Activated B cell treated with CpG ODN at 0.5 μM for 24 hours (primary cell): ENCODE data around the gene PIK3R2. TPM values are rescaled to one million over a fixed set of nuclear protein-coding genes. Genes with fewer than 3 reads are reported as not detected.

ENCODE experiments used
- ATAC-seq: fragments of 200-7000 bp; cut with Tn5 transposase; one replicate; pipeline ENCODE4 v1.10.0; 2021; ENCODE audit warnings: low read depth, mild to moderate bottlenecking, moderate library complexity
- CTCF ChIA-PET: fragments of 350-600 bp; sonication (Branson Sonifier 250); formaldehyde crosslinking; loops from one replicate; lab custom pipeline; 2021; ENCODE audit warnings: antibody characterized with exemption; lab: Charles Lee
- POLR2A ChIA-PET: fragments of 350-600 bp; sonication (Branson Sonifier 250); formaldehyde crosslinking; loops from one replicate; lab custom pipeline; 2021; ENCODE audit warnings: antibody characterized with exemption; lab: Charles Lee
- DNase-seq: peaks from one replicate; pipeline ENCODE4 v3.0.0; 2022
- H3K27ac Mint-ChIP-seq: one replicate; pipeline ENCODE4 v1.8.0; 2020; ENCODE audit warnings: mixed read lengths
- H3K27me3 Mint-ChIP-seq: one replicate; pipeline ENCODE4 v1.8.0; 2021; ENCODE audit warnings: mixed read lengths
- H3K36me3 Mint-ChIP-seq: one replicate; pipeline ENCODE4 v1.8.0; 2021; ENCODE audit warnings: low read depth, mixed read lengths
- H3K4me1 Mint-ChIP-seq: one replicate; pipeline ENCODE4 v1.8.0; 2021; ENCODE audit warnings: mixed read lengths
- H3K4me3 Mint-ChIP-seq: one replicate; pipeline ENCODE4 v1.8.0; 2020; ENCODE audit warnings: mild to moderate bottlenecking, mixed read lengths
- H3K9me3 Mint-ChIP-seq: one replicate; pipeline ENCODE4 v1.8.0; 2020; ENCODE audit warnings: mixed read lengths
- intact Hi-C: fragments of 100-400 bp; cut with micrococcal nuclease; formaldehyde crosslinking; loops from one replicate; pipeline ENCODE4 v1.15.1; 2024
- total RNA-seq: library from RNA; stranded (reverse); gene quantifications from 2 replicates; pipeline ENCODE4 v1.2.3, GENCODE V29; 2022
- TF ChIP-seq, protein P1 (sequence below): fragments of 200-600 bp; IDR thresholded peaks from one replicate; pipeline ENCODE4 v1.8.0; 2022; ENCODE audit warnings: antibody characterized with exemption, mild to moderate bottlenecking

The PIK3R2 gene
- total RNA-seq, 1 donor from 2014 or later = 12.7 TPM

DNA sequence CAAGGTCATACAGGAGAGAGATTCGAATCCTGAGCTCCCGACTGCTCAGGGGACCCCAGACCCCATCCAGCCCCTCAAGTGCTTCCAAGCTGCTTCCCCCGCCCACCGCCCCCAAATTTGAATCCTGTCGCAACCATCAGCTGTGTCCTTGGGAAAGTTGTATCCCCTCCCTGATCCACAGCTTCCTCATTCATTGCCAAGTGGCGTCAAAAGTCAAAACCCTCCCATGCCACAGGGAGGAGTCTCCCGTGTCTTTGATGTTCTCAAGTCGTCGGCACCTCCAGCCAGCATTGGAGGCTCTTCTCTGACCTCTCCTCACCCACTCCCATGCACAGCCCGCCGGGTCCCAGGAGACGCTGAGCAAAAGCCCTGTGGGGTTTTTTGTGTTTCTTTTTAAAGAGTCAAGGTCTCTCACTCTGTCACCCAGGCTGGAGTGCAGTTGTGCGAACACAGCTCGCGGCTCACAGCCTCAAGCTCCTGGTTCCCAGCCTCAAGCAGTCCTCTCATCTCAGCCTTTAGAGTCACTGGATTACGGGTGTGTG, 17.8 kb downstream of the PIK3R2 start:
- ChIA-PET POLR2A (interaction anchor here (0.5 to 11.9 kb wide), 24 partner anchors 10 to 751 kb away, joined by 3 to 437 read pairs (median 5); partner anchors contain the start of genes JUND, MPV17L2, PIK3R2 and RAB3A), CTCF (interaction anchor here (0.7 to 1.7 kb wide), 9 partner anchors 9 to 218 kb away, joined by 3 to 11 read pairs (median 3); no protein-coding TSS in a partner anchor)
- Mint-ChIP-seq H3K27me3 (no peaks in the 10 kb centered on the region), H3K27ac (peak overlapping the region; percentile 92), H3K36me3 (peaks cover 42% of the 10 kb centered on the region), H3K4me3 (peak overlapping the region; percentile 75), H3K9me3 (no peaks in the 10 kb centered on the region), H3K4me1 (peaks cover 74% of the 10 kb centered on the region)
- intact Hi-C loops = loop anchor here (5.0 to 10.0 kb wide), 4 partner anchors 73 to 646 kb away; partner anchors contain the start of genes ELL and MAST3
- TF ChIP-seq, protein P1, sequence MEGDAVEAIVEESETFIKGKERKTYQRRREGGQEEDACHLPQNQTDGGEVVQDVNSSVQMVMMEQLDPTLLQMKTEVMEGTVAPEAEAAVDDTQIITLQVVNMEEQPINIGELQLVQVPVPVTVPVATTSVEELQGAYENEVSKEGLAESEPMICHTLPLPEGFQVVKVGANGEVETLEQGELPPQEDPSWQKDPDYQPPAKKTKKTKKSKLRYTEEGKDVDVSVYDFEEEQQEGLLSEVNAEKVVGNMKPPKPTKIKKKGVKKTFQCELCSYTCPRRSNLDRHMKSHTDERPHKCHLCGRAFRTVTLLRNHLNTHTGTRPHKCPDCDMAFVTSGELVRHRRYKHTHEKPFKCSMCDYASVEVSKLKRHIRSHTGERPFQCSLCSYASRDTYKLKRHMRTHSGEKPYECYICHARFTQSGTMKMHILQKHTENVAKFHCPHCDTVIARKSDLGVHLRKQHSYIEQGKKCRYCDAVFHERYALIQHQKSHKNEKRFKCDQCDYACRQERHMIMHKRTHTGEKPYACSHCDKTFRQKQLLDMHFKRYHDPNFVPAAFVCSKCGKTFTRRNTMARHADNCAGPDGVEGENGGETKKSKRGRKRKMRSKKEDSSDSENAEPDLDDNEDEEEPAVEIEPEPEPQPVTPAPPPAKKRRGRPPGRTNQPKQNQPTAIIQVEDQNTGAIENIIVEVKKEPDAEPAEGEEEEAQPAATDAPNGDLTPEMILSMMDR = no peak
- DNase-seq (peak; percentile 62), ATAC-seq (peak; percentile 23)

GRCh38 chr19:18171605-18172327, 18.8 kb downstream of the PIK3R2 start:
- peak overlapping the region; percentile 92 for H3K27ac Mint-ChIP-seq
- peaks cover 41% of the 10 kb centered on the region for H3K36me3 Mint-ChIP-seq
- peak overlapping the region; percentile 75 for H3K4me3 Mint-ChIP-seq
- CTCF ChIA-PET = interaction anchor here (0.6 to 1.7 kb wide), 7 partner anchors 10 to 1400 kb away, joined by 3 to 11 read pairs (median 3); no protein-coding TSS in a partner anchor
- no peak for ATAC-seq
- TF ChIP-seq, protein P1 = no peak
- H3K9me3 Mint-ChIP-seq = no peaks in the 10 kb centered on the region
- intact Hi-C loops = loop anchor here (5.0 to 10.0 kb wide), 4 partner anchors 74 to 647 kb away; partner anchors contain the start of genes ELL and MAST3
- DNase-seq = no peak
- no peaks in the 10 kb centered on the region for H3K27me3 Mint-ChIP-seq
- POLR2A ChIA-PET = interaction anchor here (0.6 to 11.9 kb wide), 16 partner anchors 11 to 420 kb away, joined by 3 to 437 read pairs (median 6); partner anchors contain the start of genes JUND, MPV17L2, PIK3R2 and RAB3A
- H3K4me1 Mint-ChIP-seq = peaks cover 82% of the 10 kb centered on the region

GRCh38 chr19:18172331-18173053, 19.5 kb downstream of the PIK3R2 start:
- no peak for DNase-seq

GRCh38 chr19:18173054-18173571, 20.1 kb downstream of the PIK3R2 start:
- no peaks in the 10 kb centered on the region for H3K9me3 Mint-ChIP-seq
- H3K4me3 Mint-ChIP-seq = peak overlapping the region; percentile 94
- intact Hi-C loops = loop anchor here (1.0 to 10.0 kb wide), 9 partner anchors 8 to 648 kb away; partner anchors contain the start of genes ELL, JUND, MAST3 and PIK3R2
- H3K4me1 Mint-ChIP-seq = peaks cover 91% of the 10 kb centered on the region
- ATAC-seq = peak; percentile 27
- H3K36me3 Mint-ChIP-seq = peaks cover 43% of the 10 kb centered on the region
- POLR2A ChIA-PET = interaction anchor here (0.6 to 11.9 kb wide), 13 partner anchors 13 to 419 kb away, joined by 3 to 437 read pairs (median 5); partner anchors contain the start of genes ARRDC2, JUND, MPV17L2 and PIK3R2
- TF ChIP-seq, protein P1 = no peak
- no peaks in the 10 kb centered on the region for H3K27me3 Mint-ChIP-seq
- peak overlapping the region; percentile 92 for H3K27ac Mint-ChIP-seq
- DNase-seq = peak; percentile 66
- CTCF ChIA-PET = interaction anchor here (1.0 to 1.5 kb wide), 2 partner anchors 9 to 19 kb away, joined by 3 to 8 read pairs; no protein-coding TSS in a partner anchor

More at GRCh38 chr19:18172331-18173053, 19.5 kb downstream of the PIK3R2 start:
- Mint-ChIP-seq H3K36me3 (peaks cover 41% of the 10 kb centered on the region), H3K4me1 (peaks cover 90% of the 10 kb centered on the region), H3K27ac (peak overlapping the region; percentile 92), H3K9me3 (no peaks in the 10 kb centered on the region), H3K4me3 (peak overlapping the region; percentile 94), H3K27me3 (no peaks in the 10 kb centered on the region)
- intact Hi-C loops = loop anchor here (1.0 to 10.0 kb wide), 9 partner anchors 9 to 648 kb away; partner anchors contain the start of genes ELL, JUND, MAST3 and PIK3R2
- TF ChIP-seq, protein P1 = no peak
- ChIA-PET POLR2A (interaction anchor here (0.6 to 11.9 kb wide), 14 partner anchors 13 to 418 kb away, joined by 3 to 437 read pairs (median 5); partner anchors contain the start of genes ARRDC2, JUND, MPV17L2 and PIK3R2), CTCF (interaction anchor here (0.6 to 1.5 kb wide), 4 partner anchors 8 to 1401 kb away, joined by 3 to 8 read pairs (median 3); no protein-coding TSS in a partner anchor)
- no peak for ATAC-seq
